Right atrium auricular region (tissue), 2 donors: Measurements from ENCODE around the gene CLDN19. TPM values are rescaled to one million over a fixed set of nuclear protein-coding genes. Genes with fewer than 3 reads are reported as not detected.

Experiments
- DNase-seq: peaks from one replicate; pipeline ENCODE4 v3.0.0-alpha.2; 2019; ENCODE audit warnings: low spot score
- H3K27ac ChIP-seq, 2 donors: fragments of 200-600 bp; sonication (generic); 1 replicate in 1 of 2; 2 replicates in 1 of 2; pipeline ENCODE4 v1.5.1; 2016 to 2019
- H3K27me3 ChIP-seq, 2 donors: fragments of 200-600 bp; sonication (generic); one replicate each; pipeline versions ENCODE4 v1.5.1 to v1.6.0; 2017 to 2019
- H3K36me3 ChIP-seq: fragments of 200-600 bp; sonication (generic); one replicate; pipeline ENCODE4 v1.5.1; 2016
- H3K4me1 ChIP-seq, 2 donors: fragments of 200-600 bp; sonication (generic); one replicate each; pipeline versions ENCODE4 v1.5.1 to v1.6.0; 2017 to 2019
- H3K4me3 ChIP-seq, 2 donors: fragments of 200-600 bp; sonication (generic); 1 replicate in 1 of 2; 2 replicates in 1 of 2; pipeline ENCODE4 v1.5.1; 2017 to 2019; ENCODE audit warnings: mild to moderate bottlenecking in 1 of 2, moderate library complexity in 1 of 2
- H3K9me3 ChIP-seq, 2 donors: fragments of 200-600 bp; sonication (generic); one replicate each; pipeline ENCODE4 v1.5.1; 2019
- total RNA-seq, 2 donors: library from RNA; depleted of rRNA; stranded (reverse); fragments of >200 nt; gene quantifications; one replicate each; pipeline ENCODE4 v1.1.0, GENCODE V29; 2016
- TF ChIP-seq, protein P1 (sequence below), 2 donors: fragments of 200-600 bp; sonication (generic); IDR thresholded peaks; one replicate each; pipeline ENCODE4 v1.5.1; 2019; ENCODE audit warnings: antibody characterized with exemption in 2 of 2

CLDN19 gene
- total RNA-seq, 2 donors from 2014 or later = 0.28 TPM; not detected in 1

DNA sequence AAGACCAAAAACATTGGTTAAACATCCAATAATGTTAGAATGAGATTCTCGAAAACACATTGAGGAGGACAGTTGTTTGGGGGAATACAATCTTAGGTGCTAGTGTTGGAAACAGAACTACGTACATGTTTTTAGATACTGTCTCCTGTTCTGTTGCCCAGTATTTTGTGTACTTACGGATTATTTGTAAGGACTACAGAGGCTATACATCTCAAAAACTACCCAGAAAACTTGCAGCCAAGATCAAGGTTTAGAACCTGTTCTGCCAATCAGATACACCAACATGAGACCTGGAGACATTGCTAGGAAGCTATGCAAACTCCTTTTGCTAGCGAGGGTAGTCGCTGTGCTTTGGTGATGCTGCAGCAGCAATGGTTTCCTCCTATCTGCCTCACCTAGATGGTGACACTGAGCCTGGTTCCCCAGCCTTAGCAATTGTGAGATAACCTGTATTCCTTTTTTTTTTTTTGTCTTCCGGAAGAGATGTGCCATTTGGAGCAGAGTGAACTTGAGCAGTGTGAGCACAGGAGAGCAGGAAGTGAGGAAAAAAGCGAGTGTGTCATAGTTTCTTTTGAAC is 36.1 kb downstream of the CLDN19 start:
- Histone ChIP-seq H3K4me1 (no peaks in the 10 kb centered on the region), H3K36me3 (peaks cover 68% of the 10 kb centered on the region), H3K27me3 (no peaks in the 10 kb centered on the region), H3K9me3 (peaks cover 0 to 6% of the 10 kb centered on the region in 2 donors), H3K4me3 (no peak overlapping the region), H3K27ac (no peak overlapping the region)
- DNase-seq = no peak
- TF ChIP-seq, protein P1, sequence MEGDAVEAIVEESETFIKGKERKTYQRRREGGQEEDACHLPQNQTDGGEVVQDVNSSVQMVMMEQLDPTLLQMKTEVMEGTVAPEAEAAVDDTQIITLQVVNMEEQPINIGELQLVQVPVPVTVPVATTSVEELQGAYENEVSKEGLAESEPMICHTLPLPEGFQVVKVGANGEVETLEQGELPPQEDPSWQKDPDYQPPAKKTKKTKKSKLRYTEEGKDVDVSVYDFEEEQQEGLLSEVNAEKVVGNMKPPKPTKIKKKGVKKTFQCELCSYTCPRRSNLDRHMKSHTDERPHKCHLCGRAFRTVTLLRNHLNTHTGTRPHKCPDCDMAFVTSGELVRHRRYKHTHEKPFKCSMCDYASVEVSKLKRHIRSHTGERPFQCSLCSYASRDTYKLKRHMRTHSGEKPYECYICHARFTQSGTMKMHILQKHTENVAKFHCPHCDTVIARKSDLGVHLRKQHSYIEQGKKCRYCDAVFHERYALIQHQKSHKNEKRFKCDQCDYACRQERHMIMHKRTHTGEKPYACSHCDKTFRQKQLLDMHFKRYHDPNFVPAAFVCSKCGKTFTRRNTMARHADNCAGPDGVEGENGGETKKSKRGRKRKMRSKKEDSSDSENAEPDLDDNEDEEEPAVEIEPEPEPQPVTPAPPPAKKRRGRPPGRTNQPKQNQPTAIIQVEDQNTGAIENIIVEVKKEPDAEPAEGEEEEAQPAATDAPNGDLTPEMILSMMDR (IDR thresholded peaks at IDR 0.05) = no peak

DNA sequence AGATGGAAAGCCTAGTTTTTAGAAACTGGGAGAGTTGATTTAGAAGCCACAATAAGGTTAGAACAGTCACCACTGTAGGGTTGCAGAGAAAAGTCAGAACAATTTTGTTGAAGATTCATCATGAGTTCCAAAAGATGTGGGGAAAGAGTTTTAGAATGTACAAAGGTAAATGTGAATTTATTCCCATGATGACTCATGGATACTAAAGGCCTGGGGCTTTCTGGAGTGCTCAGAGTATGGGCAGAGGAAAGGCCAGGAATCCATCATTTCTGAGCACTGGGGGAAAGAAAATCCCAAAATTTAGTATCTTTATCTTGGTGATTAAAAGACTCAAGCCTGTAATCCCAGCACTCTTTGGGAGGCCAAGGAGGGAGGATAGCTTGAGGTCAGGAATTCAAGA is 40.0 kb downstream of the CLDN19 start:
- H3K4me3 ChIP-seq = no peak overlapping the region
- H3K36me3 ChIP-seq = peaks cover 84% of the 10 kb centered on the region
- DNase-seq = no peak
- H3K9me3 ChIP-seq = no peaks in the 10 kb centered on the region
- H3K4me1 ChIP-seq = no peaks in the 10 kb centered on the region
- H3K27me3 ChIP-seq = no peaks in the 10 kb centered on the region
- TF ChIP-seq, protein P1 (IDR thresholded peaks at IDR 0.05) = no peak
- H3K27ac ChIP-seq = no peak overlapping the region

DNA sequence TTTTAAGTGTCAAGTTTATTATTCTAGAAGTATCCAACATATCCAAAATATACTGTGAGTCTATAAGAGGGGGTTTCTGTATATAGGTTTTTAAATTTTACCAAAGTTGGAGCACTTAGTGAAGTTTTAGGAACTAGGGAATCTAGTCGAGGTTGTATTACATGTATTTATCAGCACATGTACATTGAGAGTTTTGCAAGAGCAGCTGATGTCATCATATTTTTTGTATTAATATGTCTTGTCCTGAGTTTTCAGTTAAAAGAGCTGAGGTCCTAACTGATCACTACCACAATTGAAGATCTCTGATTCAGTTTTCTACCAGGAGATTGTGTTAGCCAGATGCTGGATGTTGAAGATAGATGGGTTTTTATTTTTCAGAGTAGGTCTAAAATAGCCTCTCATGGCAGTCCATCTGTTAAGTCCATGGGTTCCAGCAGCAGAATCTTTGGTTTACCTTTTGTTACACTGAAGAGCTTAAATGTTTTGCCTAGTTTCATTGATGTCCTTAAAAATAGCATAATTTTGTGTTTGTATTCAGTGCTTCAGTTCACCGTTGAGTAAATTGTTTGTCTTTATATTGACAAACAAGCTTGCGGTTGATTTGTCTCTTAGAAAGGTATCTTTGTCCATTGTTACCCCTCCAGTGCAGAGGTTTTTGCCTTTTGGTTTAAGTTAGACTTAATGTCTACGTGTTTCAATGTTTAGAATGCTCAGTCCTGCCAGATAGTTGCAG is 41.8 kb downstream of the CLDN19 start:
- Histone ChIP-seq H3K36me3 (peaks cover 68% of the 10 kb centered on the region), H3K27ac (no peak overlapping the region), H3K4me3 (no peak overlapping the region), H3K27me3 (no peaks in the 10 kb centered on the region), H3K4me1 (peaks cover 0 to 4% of the 10 kb centered on the region in 2 donors), H3K9me3 (no peaks in the 10 kb centered on the region)
- TF ChIP-seq, protein P1 (IDR thresholded peaks at IDR 0.05) = no peak
- no peak for DNase-seq

DNA sequence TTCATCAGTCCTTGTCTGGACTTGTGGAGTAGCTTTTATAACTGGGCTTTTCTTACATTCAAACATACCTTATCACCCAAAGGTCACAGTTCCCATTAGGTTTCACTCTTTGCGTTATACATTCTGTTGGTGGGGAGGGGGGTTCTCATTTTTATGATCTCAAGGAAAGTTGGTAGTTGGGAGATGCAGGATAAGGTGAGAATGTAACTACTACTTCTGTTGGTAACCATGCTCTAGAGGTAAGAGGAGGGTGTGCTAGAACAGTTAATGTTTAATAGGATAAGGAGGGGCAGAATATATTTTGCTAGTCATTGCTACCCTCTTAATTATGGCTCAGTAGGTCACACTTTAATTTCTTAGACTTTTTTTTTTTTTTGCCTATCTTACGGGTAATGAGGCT is 47.1 kb downstream of the CLDN19 start:
- DNase-seq = no peak
- Histone ChIP-seq H3K27ac (no peak overlapping the region), H3K36me3 (peaks cover 19% of the 10 kb centered on the region), H3K4me3 (no peak overlapping the region), H3K4me1 (peaks cover 0 to 50% of the 10 kb centered on the region in 2 donors), H3K27me3 (no peaks in the 10 kb centered on the region), H3K9me3 (no peaks in the 10 kb centered on the region)
- TF ChIP-seq, protein P1 (IDR thresholded peaks at IDR 0.05) = no peak

DNA sequence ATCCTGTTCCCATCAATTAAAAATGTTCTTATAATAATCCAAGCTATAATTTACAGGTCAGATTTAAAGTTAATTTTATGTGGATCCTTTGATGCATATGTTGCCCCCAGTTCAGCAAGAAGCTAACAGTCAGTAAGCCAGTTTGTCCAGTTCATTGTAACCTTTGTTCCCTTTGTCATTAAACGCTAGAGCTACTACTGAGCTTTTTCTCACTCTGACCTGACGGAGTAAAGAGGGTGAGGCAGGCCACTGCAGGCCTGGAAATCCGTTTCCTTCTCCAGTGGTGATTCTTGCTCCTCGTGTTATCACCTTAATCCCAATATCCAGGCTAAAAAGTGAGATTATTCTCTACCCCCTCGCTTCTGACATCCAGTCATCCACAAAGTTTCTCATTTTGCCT is 47.6 kb downstream of the CLDN19 start:
- Histone ChIP-seq H3K27me3 (no peaks in the 10 kb centered on the region), H3K36me3 (peaks cover 14% of the 10 kb centered on the region), H3K9me3 (no peaks in the 10 kb centered on the region), H3K27ac (no peak overlapping the region), H3K4me1 (peaks cover 0 to 54% of the 10 kb centered on the region in 2 donors), H3K4me3 (no peak overlapping the region)
- no peak for DNase-seq
- TF ChIP-seq, protein P1 (IDR thresholded peaks at IDR 0.05) = no peak
